NCI-H2029 treated with DMSO at 0.1 percent for 48 hours (cell line): ENCODE measurements around the gene APP.

Experiments used
- DNase-seq: peaks from one replicate; lab custom pipeline; 2025; lab: John Stamatoyannopoulos, UW

Gene APP

GRCh38 chr21:25901330-25901979 is 269.1 kb downstream of the APP start:
- no peak for DNase-seq

GRCh38 chr21:25898671-25899070 is 271.9 kb downstream of the APP start:
- DNase-seq = no peak

- DNase-seq = no peak
Observed at GRCh38 chr21:25897383-25897782, 273.2 kb downstream of the APP start.

GRCh38 chr21:25896501-25897056 is 274.0 kb downstream of the APP start:
- DNase-seq = no peak

- DNase-seq = peak; percentile 42
Observed at GRCh38 chr21:25895565-25896205, 274.9 kb downstream of the APP start.

GRCh38 chr21:25893191-25893590 is 277.4 kb downstream of the APP start:
- no peak for DNase-seq

GRCh38 chr21:25891596-25891995 is 279.0 kb downstream of the APP start:
- no peak for DNase-seq

GRCh38 chr21:25890001-25890400 is 280.6 kb downstream of the APP start:
- no peak for DNase-seq

- DNase-seq = no peak
Observed at GRCh38 chr21:25888711-25889110, 281.9 kb downstream of the APP start.

GRCh38 chr21:25887646-25888306 is 282.8 kb downstream of the APP start:
- DNase-seq = no peak

- DNase-seq = no peak
Observed at GRCh38 chr21:25887166-25887565, 283.4 kb downstream of the APP start.

GRCh38 chr21:25885880-25886279 is 284.7 kb downstream of the APP start:
- DNase-seq = no peak

GRCh38 chr21:25885405-25885804 is 285.2 kb downstream of the APP start:
- no peak for DNase-seq

GRCh38 chr21:25884311-25884710 is 286.3 kb downstream of the APP start:
- DNase-seq = no peak

GRCh38 chr21:25881524-25882376 is 288.8 kb downstream of the APP start:
- peak; percentile 41 for DNase-seq

- no peak for DNase-seq
Observed at GRCh38 chr21:25879203-25879602, 291.4 kb downstream of the APP start.

- no peak for DNase-seq
Observed at GRCh38 chr21:25878344-25878743, 292.2 kb downstream of the APP start.

GRCh38 chr21:25872271-25872670 is 298.3 kb downstream of the APP start:
- no peak for DNase-seq

- no peak for DNase-seq
Observed at GRCh38 chr21:25871566-25871965, 299.0 kb downstream of the APP start.

- DNase-seq = no peak
Observed at GRCh38 chr21:25870084-25870483, 300.5 kb downstream of the APP start.

GRCh38 chr21:25867061-25867460 is 303.5 kb downstream of the APP start:
- DNase-seq = no peak

- DNase-seq = no peak
Observed at GRCh38 chr21:25863747-25864146, 306.8 kb downstream of the APP start.
